HCT116 (cell line): ENCODE data around the gene TWIST2. TPM values are rescaled to one million over a fixed set of nuclear protein-coding genes. Genes with fewer than 3 reads are reported as not detected.

Experiments
- ATAC-seq: fragments of 200-7000 bp; cut with Tn5 transposase; 2 replicates; pipeline ENCODE4 v1.9.1; 2020; ENCODE audit warnings: mild to moderate bottlenecking, moderate library complexity
- BruUV-seq: library from RNA; stranded (reverse); fragments of 400-500 nt; replicated peaks from 2 replicates; lab custom pipeline; 2021; lab: Mats Ljungman, UMichigan
- CTCF ChIA-PET: fragments of 300-600 bp; sonication (Branson Sonifier 250); formaldehyde crosslinking; loops from one replicate; lab custom pipeline; 2021; ENCODE audit warnings: antibody characterized with exemption; lab: Charles Lee
- POLR2A ChIA-PET: fragments of 300-600, 350-600 bp; sonication (Branson Sonifier 250); formaldehyde crosslinking; loops from one replicate; lab custom pipeline; 2021; ENCODE audit warnings: antibody characterized with exemption; lab: Charles Lee
- RAD21 ChIA-PET, 2 experiments: fragments of 300-600 bp; sonication (Branson Sonifier 250); formaldehyde crosslinking; loops; one replicate each; lab custom pipeline; 2023; ENCODE audit warnings: low total read pairs in 2 of 2; ENCODE audit not compliant: uncharacterized antibody in 2 of 2, unreplicated experiment in 2 of 2, low non-redundant PET in 1 of 2; lab: Charles Lee
- DNase-seq: peaks from one replicate; pipeline ENCODE4 v3.0.0-alpha.2; 2010; ENCODE audit warnings: low read depth, low spot score
- H2AFZ ChIP-seq: fragments of 200-600 bp; shearing (Covaris generic), sonication (generic); 2 replicates; pipeline ENCODE4 v1.6.1; 2017; ENCODE audit warnings: low read depth, mixed run types, mixed read lengths, antibody characterized with exemption, low read length; ENCODE audit not compliant: poor library complexity, severe bottlenecking
- H3K27ac ChIP-seq: 2 replicates; pipeline ENCODE4 v1.5.1; 2012; ENCODE audit warnings: low read depth, low read length
- H3K27me3 ChIP-seq: fragments of 200-600 bp; sonication (generic); 2 replicates; pipeline ENCODE4 v1.6.1; 2016; ENCODE audit warnings: mixed run types, low read length, mixed read lengths; ENCODE audit not compliant: insufficient read depth
- H3K36me3 ChIP-seq, 2 experiments: fragments of 200-500 bp in 1 of 2; fragments of 200-600 bp in 1 of 2; sonication (Bioruptor generic) in 1 of 2; sonication (generic) in 1 of 2; 2 replicates each; pipeline versions ENCODE4 v1.5.1 to v1.6.1; 2014 to 2016; ENCODE audit warnings: low read length in 2 of 2, inconsistent platforms in 1 of 2, mixed read lengths in 1 of 2, mixed run types in 1 of 2; ENCODE audit not compliant: insufficient read depth in 2 of 2, control insufficient read depth in 1 of 2
- H3K4me1 ChIP-seq, 2 experiments: fragments of 200-600 bp in 1 of 2; sonication (generic) in 1 of 2; 2 replicates each; pipeline versions ENCODE4 v1.5.1 to v1.6.1; 2012 to 2017; ENCODE audit warnings: low read length in 2 of 2, inconsistent platforms in 1 of 2, mild to moderate bottlenecking in 1 of 2, mixed read lengths in 1 of 2, mixed run types in 1 of 2, moderate library complexity in 1 of 2; ENCODE audit not compliant: insufficient read depth in 2 of 2, control insufficient read depth in 1 of 2
- H3K4me2 ChIP-seq: fragments of 200-600 bp; sonication (generic); 2 replicates; pipeline ENCODE4 v1.6.1; 2017; ENCODE audit warnings: mixed run types, low read length, mixed read lengths
- H3K4me3 ChIP-seq, 2 experiments: fragments of 200-600 bp in 1 of 2; sonication (generic) in 1 of 2; replicated peaks in 1 of 2; 2 replicates each; pipeline ENCODE4 v1.5.1; 2011 to 2016; ENCODE audit warnings: low read length in 2 of 2, control low read depth in 1 of 2, low read depth in 1 of 2, mild to moderate bottlenecking in 1 of 2, mixed read lengths in 1 of 2, mixed run types in 1 of 2
- H3K79me2 ChIP-seq: fragments of 200-600 bp; sonication (generic); 2 replicates; pipeline ENCODE4 v1.6.1; 2017; ENCODE audit warnings: mild to moderate bottlenecking, mixed run types, low read length, moderate library complexity, mixed read lengths; ENCODE audit not compliant: insufficient read depth
- H3K9ac ChIP-seq: fragments of 200-600 bp; sonication (generic); 2 replicates; pipeline ENCODE4 v1.6.1; 2016; ENCODE audit warnings: low read length, mixed read lengths
- H3K9me2 ChIP-seq: fragments of 200-600 bp; sonication (generic), shearing (Covaris generic); 2 replicates; pipeline ENCODE4 v1.6.1; 2017; ENCODE audit warnings: mixed run types, mild to moderate bottlenecking, moderate library complexity; ENCODE audit not compliant: insufficient read depth
- H3K9me3 ChIP-seq, 2 experiments: fragments of 200-500 bp in 1 of 2; fragments of 200-600 bp in 1 of 2; sonication (Bioruptor generic) in 1 of 2; sonication (generic) in 1 of 2; 2 replicates each; pipeline ENCODE4 v1.6.1; 2014 to 2017; ENCODE audit warnings: low read length in 2 of 2, mixed read lengths in 2 of 2, inconsistent platforms in 1 of 2, low read depth in 1 of 2, mild to moderate bottlenecking in 1 of 2, mixed run types in 1 of 2, moderate library complexity in 1 of 2; ENCODE audit not compliant: control insufficient read depth in 1 of 2, insufficient read depth in 1 of 2
- H4K20me1 ChIP-seq: fragments of 200-600 bp; sonication (generic), shearing (Covaris generic); 2 replicates; pipeline ENCODE4 v1.6.1; 2017; ENCODE audit warnings: mixed run types, mild to moderate bottlenecking, moderate library complexity; ENCODE audit not compliant: insufficient read depth
- EZH2 ChIP-seq: fragments of 200-600 bp; sonication (generic); IDR thresholded peaks from 2 replicates; pipeline ENCODE4 v1.6.1; 2017; ENCODE audit warnings: antibody characterized with exemption, mixed run types
- JUND ChIP-seq: IDR thresholded peaks from 2 replicates; pipeline ENCODE4 v1.6.1; 2012
- POLR2AphosphoS5 ChIP-seq: IDR thresholded peaks from 2 replicates; pipeline ENCODE4 v1.6.1; 2011; ENCODE audit warnings: mild to moderate bottlenecking, low read depth, low read length, moderate library complexity
- RAD21 ChIP-seq: IDR thresholded peaks from 2 replicates; pipeline ENCODE4 v1.6.1; 2012; ENCODE audit warnings: low read depth, mild to moderate bottlenecking
- SIN3A ChIP-seq: IDR thresholded peaks from 2 replicates; pipeline ENCODE4 v1.6.1; 2012; ENCODE audit warnings: low read depth
- ZFX ChIP-seq: fragments of 450-650 bp; IDR thresholded peaks from 2 replicates; pipeline ENCODE4 v1.6.1; 2017
- ZNF274 ChIP-seq: fragments of 200-500 bp; sonication (Bioruptor generic); IDR thresholded peaks from 2 replicates; pipeline ENCODE4 v1.6.1; 2014; ENCODE audit warnings: mild to moderate bottlenecking, low read depth, low read length, inconsistent platforms
- intact Hi-C: fragments of 100-400 bp; cut with micrococcal nuclease; formaldehyde crosslinking; loops from 2 replicates; pipeline ENCODE4 v1.10.0; 2022
- total RNA-seq: library from RNA; stranded (reverse); gene quantifications from one replicate; pipeline ENCODE4 v1.2.1, GENCODE V29; 2021; ENCODE audit not compliant: unreplicated experiment
- TF ChIP-seq, protein P1 (sequence below): IDR thresholded peaks from 2 replicates; pipeline ENCODE4 v1.6.1; 2012
- TF ChIP-seq, protein P2 (sequence below), 3 experiments: fragments of 200-600 bp in 1 of 3; sonication (generic) in 1 of 3; IDR thresholded peaks in 2 of 3; conservative IDR thresholded peaks in 1 of 3; 2 replicates each; pipeline ENCODE4 v1.5.1; 2012 to 2017; ENCODE audit warnings: low read depth in 2 of 3, low read length in 2 of 3, antibody characterized with exemption in 1 of 3, borderline replicate concordance in 1 of 3, control low read depth in 1 of 3, mild to moderate bottlenecking in 1 of 3, mixed read lengths in 1 of 3, mixed run types in 1 of 3, moderate library complexity in 1 of 3; ENCODE audit not compliant: insufficient read depth in 1 of 3

TWIST2 gene
- total RNA-seq, 1 experiment from 2014 or later: not detected

DNA sequence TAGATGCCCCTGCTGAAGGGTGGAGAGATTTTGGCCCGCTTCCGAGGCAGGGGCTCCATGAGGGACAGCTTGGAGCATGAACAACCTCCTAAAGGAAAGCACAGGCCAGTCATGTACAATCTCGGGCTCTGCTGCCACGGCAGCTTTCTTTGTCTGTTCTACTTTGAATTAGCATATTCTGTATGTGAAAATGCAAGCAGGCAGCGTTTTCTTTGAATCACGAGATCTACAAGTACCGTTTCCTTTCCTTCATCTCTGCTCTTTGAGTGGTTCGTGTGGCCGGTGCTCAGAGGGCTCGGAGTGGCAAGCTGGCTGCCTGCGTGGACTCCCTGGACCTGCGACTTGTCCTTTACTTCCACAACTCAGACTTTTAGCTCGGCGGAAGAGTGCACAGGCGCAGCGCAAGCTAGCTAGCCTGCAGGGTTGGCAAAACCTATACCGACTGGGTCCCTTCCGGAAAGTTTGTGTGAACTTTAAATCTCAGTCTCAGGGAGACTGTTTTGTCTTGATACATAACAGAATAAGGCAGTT, 6.9 kb downstream of the TWIST2 start:
- no peaks in the 10 kb centered on the region for H3K79me2 ChIP-seq
- H3K9me3 ChIP-seq: no peaks in the 10 kb centered on the region
- H3K4me1 ChIP-seq: no peaks in the 10 kb centered on the region
- H3K27me3 ChIP-seq: peaks cover 6% of the 10 kb centered on the region; the same call in 1 of the 2 replicates
- POLR2A ChIA-PET: no interaction called here
- no TSS peak for BruUV-seq
- no peaks in the 10 kb centered on the region for H3K36me3 ChIP-seq
- RAD21 ChIA-PET: no interaction called here
- no peak overlapping the region for H3K9ac ChIP-seq
- DNase-seq (no peak), ATAC-seq (no peak)
- TF ChIP-seq EZH2 (no peak), POLR2AphosphoS5 (no peak), JUND (no peak), SIN3A (no peak), ZNF274 (no peak), RAD21 (no peak), ZFX (no peak)
- TF ChIP-seq, protein P1, sequence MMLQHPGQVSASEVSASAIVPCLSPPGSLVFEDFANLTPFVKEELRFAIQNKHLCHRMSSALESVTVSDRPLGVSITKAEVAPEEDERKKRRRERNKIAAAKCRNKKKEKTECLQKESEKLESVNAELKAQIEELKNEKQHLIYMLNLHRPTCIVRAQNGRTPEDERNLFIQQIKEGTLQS: no peak
- TF ChIP-seq, protein P2, sequence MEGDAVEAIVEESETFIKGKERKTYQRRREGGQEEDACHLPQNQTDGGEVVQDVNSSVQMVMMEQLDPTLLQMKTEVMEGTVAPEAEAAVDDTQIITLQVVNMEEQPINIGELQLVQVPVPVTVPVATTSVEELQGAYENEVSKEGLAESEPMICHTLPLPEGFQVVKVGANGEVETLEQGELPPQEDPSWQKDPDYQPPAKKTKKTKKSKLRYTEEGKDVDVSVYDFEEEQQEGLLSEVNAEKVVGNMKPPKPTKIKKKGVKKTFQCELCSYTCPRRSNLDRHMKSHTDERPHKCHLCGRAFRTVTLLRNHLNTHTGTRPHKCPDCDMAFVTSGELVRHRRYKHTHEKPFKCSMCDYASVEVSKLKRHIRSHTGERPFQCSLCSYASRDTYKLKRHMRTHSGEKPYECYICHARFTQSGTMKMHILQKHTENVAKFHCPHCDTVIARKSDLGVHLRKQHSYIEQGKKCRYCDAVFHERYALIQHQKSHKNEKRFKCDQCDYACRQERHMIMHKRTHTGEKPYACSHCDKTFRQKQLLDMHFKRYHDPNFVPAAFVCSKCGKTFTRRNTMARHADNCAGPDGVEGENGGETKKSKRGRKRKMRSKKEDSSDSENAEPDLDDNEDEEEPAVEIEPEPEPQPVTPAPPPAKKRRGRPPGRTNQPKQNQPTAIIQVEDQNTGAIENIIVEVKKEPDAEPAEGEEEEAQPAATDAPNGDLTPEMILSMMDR (IDR thresholded peaks at IDR 0.05 in 2 of 3, conservative IDR thresholded peaks at IDR 0.05 in 1 of 3; ENCODE audit: borderline replicate concordance in 1 of 3, insufficient read depth in 1 of 3, low read depth in 2 of 3, low read length in 2 of 3): no peak
- CTCF ChIA-PET: no interaction called here
- no peak overlapping the region for H3K4me2 ChIP-seq
- no peaks in the 10 kb centered on the region for H3K9me2 ChIP-seq
- no peaks in the 10 kb centered on the region for H4K20me1 ChIP-seq
- H2AFZ ChIP-seq: no peak overlapping the region
- intact Hi-C loops: loop anchor here (5.0 kb wide), 1 partner anchor 988 kb away; no protein-coding TSS in a partner anchor
- H3K4me3 ChIP-seq: no peak overlapping the region
- H3K27ac ChIP-seq: no peak overlapping the region
